NCI-H1694 (cell line): ENCODE data around the gene WDR27.
"Not testable (repeated sequence)": the region's sequence is repeated elsewhere in the genome, so short reads cannot be mapped to it uniquely, and the experiment has no call there.

Source experiments
- DNase-seq: peaks from one replicate; lab custom pipeline; 2025; lab: John Stamatoyannopoulos, UW

WDR27 gene

GRCh38 chr6:169472786-169473416 is 228.9 kb downstream of the WDR27 start:
- DNase-seq: no peak

DNA sequence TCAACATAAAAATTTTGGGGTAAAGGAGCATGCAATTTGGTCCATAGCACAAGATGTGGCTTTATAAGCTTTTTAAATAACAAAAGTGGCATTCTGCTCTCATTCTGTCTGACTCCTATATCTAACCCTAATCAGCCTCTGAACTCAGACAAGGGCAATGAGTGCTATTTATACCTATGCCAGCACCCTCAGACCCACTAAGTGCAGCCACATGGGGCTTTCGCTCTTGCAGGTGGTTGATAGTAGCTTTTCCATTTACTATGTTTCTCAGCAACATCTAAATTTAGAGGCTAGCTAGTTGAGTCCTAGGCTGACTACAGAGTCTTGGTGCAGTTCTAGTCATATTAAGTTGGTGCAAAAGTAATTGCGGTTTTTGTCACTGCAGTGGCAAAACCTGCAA is 231.0 kb downstream of the WDR27 start:
- no peak for DNase-seq

DNA sequence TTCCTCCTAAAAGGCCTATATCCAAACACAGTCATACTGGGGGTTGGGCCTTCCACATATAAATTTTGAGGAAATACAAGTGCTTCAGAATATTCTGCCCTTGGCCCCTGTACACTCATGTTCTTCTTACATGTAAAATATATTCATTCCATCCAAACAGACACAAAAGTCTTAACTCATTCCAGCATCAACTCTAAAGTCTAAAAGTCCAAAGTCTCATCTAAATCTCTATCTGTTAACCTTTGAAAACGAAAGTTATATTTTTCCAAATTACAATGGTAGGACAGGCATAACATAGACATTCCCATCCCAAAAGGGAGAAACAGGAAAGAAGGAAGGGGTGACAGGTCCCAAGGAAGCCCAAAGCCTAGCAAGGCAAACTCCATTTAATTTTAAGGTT is 232.8 kb downstream of the WDR27 start:
- no peak for DNase-seq

DNA sequence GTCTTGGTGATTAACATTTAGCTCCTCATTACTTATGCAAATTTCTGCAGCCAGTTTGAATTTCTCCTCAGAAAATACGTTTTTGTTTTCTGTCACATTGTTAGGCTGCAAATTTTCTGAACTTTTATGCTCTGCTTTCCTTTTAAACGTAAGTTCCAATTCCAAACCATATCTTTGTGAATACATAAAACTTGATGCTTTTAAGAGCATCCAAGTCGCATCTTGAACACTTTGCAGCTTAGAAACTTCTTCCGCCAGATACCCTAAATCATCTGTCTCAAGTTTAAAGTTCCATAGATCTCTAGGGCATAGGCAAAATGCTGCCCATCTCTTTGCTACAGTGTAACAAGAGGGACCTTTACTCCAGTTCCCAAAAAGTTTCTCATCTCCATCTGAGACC is 234.1 kb downstream of the WDR27 start:
- DNase-seq: not testable (repeated sequence)

DNA sequence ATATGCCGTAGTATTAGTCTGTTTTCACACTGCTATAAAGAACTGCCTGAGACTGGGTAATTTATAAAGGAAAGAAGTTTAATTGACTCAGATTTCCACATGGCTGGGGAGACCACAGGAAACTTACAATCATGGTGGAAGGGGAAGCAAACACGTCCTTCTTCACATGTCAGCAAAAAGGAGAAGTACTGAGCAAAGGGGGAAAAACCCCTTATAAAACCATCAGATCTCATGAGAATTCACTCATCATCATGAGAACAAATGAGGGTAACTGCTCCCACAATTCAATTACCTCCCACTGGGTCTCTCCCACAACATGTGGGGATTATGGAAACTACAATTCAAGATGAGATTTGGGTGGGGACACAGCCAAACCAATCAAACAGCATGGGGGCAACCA is 235.6 kb downstream of the WDR27 start:
- DNase-seq: not testable (repeated sequence)

DNA sequence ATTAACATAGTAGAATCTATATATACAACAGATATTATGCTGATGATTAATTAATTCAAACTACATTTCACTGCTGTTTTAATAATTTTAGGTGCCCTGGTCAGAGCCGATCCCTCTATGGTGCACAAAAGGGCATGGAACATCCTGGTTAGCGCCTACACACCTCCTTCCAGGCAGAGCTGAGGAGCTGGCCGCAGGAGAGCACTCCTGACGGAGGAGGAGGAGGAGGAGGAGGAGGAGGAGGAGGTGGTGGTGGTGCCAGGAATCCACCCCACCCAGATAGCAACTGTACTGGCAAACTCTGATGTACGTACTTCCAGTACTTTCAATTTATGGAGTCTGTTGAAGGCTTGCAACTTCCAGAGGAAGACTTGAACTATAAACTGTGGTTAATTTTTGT is 244.1 kb downstream of the WDR27 start:
- DNase-seq: no peak

DNA sequence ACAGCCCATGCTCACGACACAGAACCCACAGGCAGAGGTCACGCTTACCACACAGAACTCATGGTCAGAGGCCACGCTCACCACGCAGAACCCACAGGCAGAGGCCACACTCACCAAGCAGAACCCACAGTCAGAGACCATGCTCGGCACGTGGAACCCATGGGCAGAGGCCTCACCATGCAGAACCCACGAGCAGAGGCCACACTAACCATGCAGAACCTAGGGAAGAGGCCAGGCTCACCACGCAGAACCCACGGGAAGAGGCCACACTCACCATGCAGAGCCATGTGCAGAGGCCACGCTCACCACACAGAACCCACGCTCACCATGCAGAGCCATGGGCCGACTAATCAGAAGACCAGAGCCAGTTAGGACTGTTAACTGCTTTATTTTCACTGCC is 245.0 kb downstream of the WDR27 start:
- DNase-seq: no peak

- no peak for DNase-seq
Measured at GRCh38 chr6:169455470-169455869, 246.4 kb downstream of the WDR27 start.

- DNase-seq: no peak
Measured at GRCh38 chr6:169454872-169455204, 247.0 kb downstream of the WDR27 start.

- DNase-seq: no peak
Measured at GRCh38 chr6:169454204-169454871, 247.5 kb downstream of the WDR27 start.

- DNase-seq: no peak
Measured at GRCh38 chr6:169452869-169453620, 248.8 kb downstream of the WDR27 start.

GRCh38 chr6:169452117-169452868 is 249.5 kb downstream of the WDR27 start:
- DNase-seq: no peak

GRCh38 chr6:169451065-169451838 is 250.6 kb downstream of the WDR27 start:
- DNase-seq: no peak

DNA sequence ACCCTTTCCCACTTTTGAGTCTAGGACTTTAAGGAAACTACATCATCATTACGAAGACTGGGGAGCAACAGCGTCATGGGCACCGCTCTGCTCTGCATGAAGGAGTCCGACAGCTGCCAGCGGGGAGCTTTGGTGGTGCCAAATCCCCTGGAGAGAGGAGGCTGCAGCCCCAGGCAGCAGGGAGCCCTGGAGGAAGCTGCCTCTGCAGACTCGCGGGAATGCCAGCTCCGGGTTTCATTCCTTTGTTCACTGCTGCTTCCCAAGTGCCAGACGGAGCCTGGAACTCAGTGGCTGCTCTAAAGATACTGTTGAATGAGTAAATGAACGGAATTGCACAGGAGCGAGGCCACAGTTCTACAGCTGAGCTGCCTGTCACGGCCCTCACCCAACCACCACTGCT is 251.7 kb downstream of the WDR27 start:
- no peak for DNase-seq

DNA sequence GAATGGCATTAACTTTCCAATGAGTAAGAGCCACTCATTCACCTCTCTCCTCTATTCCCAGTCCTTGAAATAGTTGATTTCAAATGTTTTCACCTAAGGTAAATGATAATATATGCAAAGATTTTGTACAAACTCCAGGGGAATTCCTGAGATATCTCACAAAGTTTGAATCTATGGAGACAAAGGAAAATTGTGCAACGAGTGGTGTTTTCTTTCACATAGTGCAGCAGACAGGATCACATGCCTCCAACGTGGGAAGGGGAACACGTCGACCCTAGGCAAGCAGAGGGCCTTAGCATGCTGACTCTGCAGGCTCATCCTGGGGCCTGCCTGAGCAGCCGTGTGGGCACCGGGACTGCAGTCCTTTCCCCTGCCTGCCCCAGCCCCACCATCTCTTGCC is 252.6 kb downstream of the WDR27 start:
- no peak for DNase-seq

DNA sequence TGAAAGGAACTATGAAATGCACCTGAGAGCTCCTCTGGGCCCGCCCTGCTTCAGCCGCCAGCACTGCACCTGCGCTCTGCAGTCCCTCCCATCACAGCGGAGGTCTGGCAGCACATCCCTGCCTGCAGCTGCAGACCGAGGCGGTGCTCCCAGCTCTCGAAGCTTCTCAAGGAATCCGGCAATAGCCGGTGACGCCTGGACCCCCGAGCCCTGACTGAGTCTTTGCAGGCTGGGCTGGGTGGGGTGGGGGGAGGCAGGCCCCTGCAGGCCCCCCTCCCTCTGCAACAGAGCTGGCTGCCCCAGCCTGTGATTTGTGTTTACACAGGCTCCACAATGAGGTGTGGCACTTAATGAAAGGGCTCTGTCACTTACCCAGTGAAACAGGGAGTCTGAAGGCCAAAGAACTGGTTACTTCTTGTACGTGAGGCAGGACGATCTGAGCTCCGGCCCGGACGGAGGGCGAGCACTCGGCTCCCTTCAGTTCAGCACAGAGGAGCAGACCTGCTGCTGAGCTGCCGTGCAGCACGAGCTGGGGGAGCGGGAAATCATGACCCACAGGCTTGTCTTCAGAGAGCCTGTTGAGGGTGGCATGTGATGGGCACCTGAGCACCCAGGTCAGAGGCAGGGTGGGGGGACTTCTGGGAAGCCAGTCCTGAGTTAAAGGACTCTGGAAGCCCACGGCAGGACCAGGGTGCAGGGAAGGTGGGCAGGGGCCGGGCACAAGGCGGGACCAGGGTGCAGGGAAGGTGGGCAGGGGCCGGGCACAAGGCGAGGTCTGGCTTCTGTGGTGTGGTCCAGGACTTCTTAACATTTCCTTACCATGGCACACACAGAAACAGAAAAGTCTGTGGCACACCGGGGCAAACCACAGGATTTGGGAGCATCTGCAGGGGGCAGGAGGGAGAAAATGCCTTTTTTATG is 255.9 kb downstream of the WDR27 start:
- no peak for DNase-seq

DNA sequence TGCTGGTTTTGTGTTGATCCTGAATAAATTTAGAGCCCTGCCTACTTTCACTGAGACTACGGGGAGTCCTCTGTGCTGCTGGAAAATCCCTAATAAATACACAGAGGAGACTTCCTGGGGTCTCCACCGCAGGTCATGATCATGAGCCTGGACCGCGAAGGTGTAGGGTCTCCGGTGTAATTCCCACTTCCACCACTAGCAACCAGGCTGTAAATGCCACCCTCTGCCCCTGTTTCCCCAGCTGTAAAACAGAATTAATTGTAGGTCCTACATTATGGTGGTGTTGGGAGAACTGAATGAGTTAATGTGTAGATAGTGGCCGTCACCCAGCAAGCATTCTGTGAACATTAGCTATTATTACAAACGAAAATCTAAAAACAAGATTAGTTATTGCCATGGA is 256.6 kb downstream of the WDR27 start:
- no peak for DNase-seq

- no peak for DNase-seq
Measured at GRCh38 chr6:169441292-169441691, 260.5 kb downstream of the WDR27 start.

DNA sequence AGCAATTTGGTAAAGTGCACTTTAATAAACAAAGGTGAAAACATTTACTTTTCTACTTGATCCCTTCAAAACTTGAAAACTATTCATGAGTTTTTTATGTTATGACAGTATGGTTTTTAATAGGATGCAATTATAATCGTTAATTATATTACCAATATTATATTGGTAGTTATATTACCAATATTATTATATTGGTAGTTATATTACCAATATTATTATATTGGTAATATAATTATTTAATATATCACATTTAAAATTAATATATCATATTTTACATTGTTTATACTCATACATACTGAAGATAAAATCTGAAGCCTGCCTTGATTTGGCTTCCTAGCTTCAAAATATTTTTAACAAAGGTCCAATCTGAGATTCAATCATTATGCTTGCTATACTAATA is 262.1 kb downstream of the WDR27 start:
- DNase-seq: no peak

DNA sequence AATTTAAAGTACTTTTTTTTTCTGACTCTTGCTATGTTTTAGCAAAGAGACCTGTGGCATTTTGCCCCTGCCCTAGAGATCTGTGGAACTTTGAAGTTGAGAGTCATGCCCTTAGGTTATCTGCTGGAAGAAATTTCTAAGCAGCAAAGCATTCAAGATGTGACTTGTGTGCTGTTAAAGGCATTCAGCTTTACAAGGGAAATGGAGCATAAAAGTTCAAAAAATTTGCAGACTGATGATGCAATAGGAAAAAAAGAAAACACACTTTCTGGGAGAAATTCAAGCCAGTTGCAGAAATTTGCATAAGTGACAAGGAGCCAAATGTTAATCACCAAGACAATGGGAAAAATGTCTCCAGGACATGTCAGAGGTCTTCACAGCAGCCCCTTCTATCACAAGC is 267.3 kb downstream of the WDR27 start:
- DNase-seq: not testable (repeated sequence)

- DNase-seq: no peak
Measured at GRCh38 chr6:169429001-169429400, 272.8 kb downstream of the WDR27 start.
